H9 (cell line): Measurements from ENCODE around the gene RNF213. TPM values are rescaled to one million over a fixed set of nuclear protein-coding genes. Genes with fewer than 3 reads are reported as not detected.

Experiments
- DNase-seq: peaks from one replicate; pipeline ENCODE4 v3.0.0-alpha.2; 2017
- H2AFZ ChIP-seq: one replicate; pipeline ENCODE4 v1.6.1; 2013; ENCODE audit warnings: mild to moderate bottlenecking, low read length, control low read depth, moderate library complexity
- H2AK5ac ChIP-seq: 2 replicates; pipeline ENCODE4 v1.6.1; 2013; ENCODE audit warnings: low read length, control low read depth, mixed read lengths; ENCODE audit not compliant: insufficient read length
- H2BK120ac ChIP-seq: one replicate; pipeline ENCODE4 v1.6.1; 2013; ENCODE audit warnings: low read depth, mild to moderate bottlenecking, low read length, control low read depth, inconsistent platforms; ENCODE audit not compliant: poor library complexity, severe bottlenecking
- H2BK12ac ChIP-seq: 2 replicates; pipeline ENCODE4 v1.6.1; 2013; ENCODE audit warnings: low read length, control low read depth, mixed read lengths, low read depth; ENCODE audit not compliant: insufficient read length
- H2BK15ac ChIP-seq: 2 replicates; pipeline ENCODE4 v1.6.1; 2013; ENCODE audit warnings: low read depth, low read length, control low read depth
- H2BK20ac ChIP-seq: one replicate; pipeline ENCODE4 v1.6.1; 2013; ENCODE audit warnings: low read depth, mild to moderate bottlenecking, low read length, control low read depth, inconsistent platforms; ENCODE audit not compliant: poor library complexity, severe bottlenecking
- H2BK5ac ChIP-seq: 2 replicates; pipeline ENCODE4 v1.6.1; 2013; ENCODE audit warnings: low read length, control low read depth, mixed read lengths; ENCODE audit not compliant: insufficient read length
- H3K14ac ChIP-seq: 2 replicates; pipeline ENCODE4 v1.6.1; 2013; ENCODE audit warnings: low read length, control low read depth; ENCODE audit not compliant: insufficient read depth
- H3K18ac ChIP-seq: 2 replicates; pipeline ENCODE4 v1.6.1; 2013; ENCODE audit warnings: low read depth, mild to moderate bottlenecking, mixed read lengths, low read length, control low read depth; ENCODE audit not compliant: insufficient read length
- H3K23ac ChIP-seq: 2 replicates; pipeline ENCODE4 v1.6.1; 2013; ENCODE audit warnings: low read length, control low read depth, mixed read lengths, low read depth; ENCODE audit not compliant: insufficient read length
- H3K23me2 ChIP-seq: 2 replicates; pipeline ENCODE4 v1.6.1; 2013; ENCODE audit warnings: low read depth, mild to moderate bottlenecking, mixed read lengths, low read length, control low read depth; ENCODE audit not compliant: insufficient read length, poor library complexity, severe bottlenecking
- H3K27ac ChIP-seq: 2 replicates; pipeline ENCODE4 v1.5.1; 2013; ENCODE audit warnings: low read length, control low read depth, mixed read lengths, low read depth; ENCODE audit not compliant: insufficient read length
- H3K27me3 ChIP-seq: 2 replicates; pipeline ENCODE4 v1.6.1; 2013; ENCODE audit warnings: low read length, control low read depth, inconsistent platforms; ENCODE audit not compliant: insufficient read depth
- H3K4ac ChIP-seq: 2 replicates; pipeline ENCODE4 v1.6.1; 2013; ENCODE audit warnings: low read depth, mild to moderate bottlenecking, control low read depth, inconsistent platforms, low read length, moderate library complexity
- H3K4me1 ChIP-seq: 2 replicates; pipeline ENCODE4 v1.6.1; 2013; ENCODE audit warnings: low read length, control low read depth, inconsistent platforms; ENCODE audit not compliant: insufficient read depth
- H3K4me2 ChIP-seq: 2 replicates; pipeline ENCODE4 v1.6.1; 2013; ENCODE audit warnings: low read length, control low read depth, mixed read lengths; ENCODE audit not compliant: insufficient read length, insufficient read depth
- H3K56ac ChIP-seq: 2 replicates; pipeline ENCODE4 v1.6.1; 2013; ENCODE audit warnings: low read depth, mild to moderate bottlenecking, mixed read lengths, low read length, control low read depth; ENCODE audit not compliant: insufficient read length
- H3K79me1 ChIP-seq: 2 replicates; pipeline ENCODE4 v1.6.1; 2013; ENCODE audit warnings: low read depth, mild to moderate bottlenecking, moderate library complexity, low read length, control low read depth, inconsistent platforms; ENCODE audit not compliant: insufficient read depth, poor library complexity, severe bottlenecking
- H3K79me2 ChIP-seq: 2 replicates; pipeline ENCODE4 v1.6.1; 2013; ENCODE audit warnings: low read length, control low read depth, inconsistent platforms; ENCODE audit not compliant: insufficient read depth
- H3K9ac ChIP-seq: 2 replicates; pipeline ENCODE4 v1.6.1; 2013; ENCODE audit warnings: low read length, control low read depth, mixed read lengths; ENCODE audit not compliant: insufficient read length; ENCODE audit errors: extremely low read depth
- H3K9me3 ChIP-seq: one replicate; pipeline ENCODE4 v1.6.1; 2013; ENCODE audit warnings: low read depth, low read length, inconsistent platforms; ENCODE audit not compliant: control insufficient read depth
- H3T11ph ChIP-seq: one replicate; pipeline ENCODE4 v1.6.1; 2013; ENCODE audit warnings: mild to moderate bottlenecking, low read length, control low read depth, inconsistent platforms
- H4K20me1 ChIP-seq: one replicate; pipeline ENCODE4 v1.6.1; 2013; ENCODE audit not compliant: control insufficient read depth, insufficient read length, insufficient read depth
- H4K5ac ChIP-seq: 2 replicates; pipeline ENCODE4 v1.6.1; 2013; ENCODE audit warnings: low read depth, mild to moderate bottlenecking, mixed read lengths, low read length, control low read depth; ENCODE audit not compliant: insufficient read length
- H4K8ac ChIP-seq: replicated peaks from 2 replicates; pipeline ENCODE4 v1.6.1; 2013; ENCODE audit warnings: low read length, control low read depth, mixed read lengths, low read depth; ENCODE audit not compliant: insufficient read length
- H4K91ac ChIP-seq: 2 replicates; pipeline ENCODE4 v1.6.1; 2013; ENCODE audit warnings: low read depth, mild to moderate bottlenecking, moderate library complexity, mixed read lengths, low read length, control low read depth; ENCODE audit not compliant: insufficient read length
- H3K27ac Mint-ChIP-seq, 3 experiments: 2 replicates in 2 of 3; 3 replicates in 1 of 3; pipeline ENCODE4 v1.8.0; 2020 to 2021; ENCODE audit warnings: mixed read lengths in 3 of 3, mild to moderate bottlenecking in 1 of 3, moderate library complexity in 1 of 3
- H3K27me3 Mint-ChIP-seq: 2 replicates; pipeline ENCODE4 v1.8.0; 2021; ENCODE audit warnings: low read depth, mild to moderate bottlenecking, moderate library complexity, mixed read lengths
- H3K36me3 Mint-ChIP-seq, 3 experiments: 2 replicates in 2 of 3; 3 replicates in 1 of 3; pipeline ENCODE4 v1.8.0; 2020 to 2021; ENCODE audit warnings: low read depth in 3 of 3, mixed read lengths in 3 of 3; ENCODE audit not compliant: insufficient read depth in 1 of 3
- H3K4me1 Mint-ChIP-seq, 2 experiments: 2 replicates each; pipeline ENCODE4 v1.8.0; 2020; ENCODE audit warnings: mixed read lengths in 2 of 2
- H3K4me3 Mint-ChIP-seq, 2 experiments: 2 replicates in 1 of 2; 3 replicates in 1 of 2; pipeline ENCODE4 v1.8.0; 2020 to 2021; ENCODE audit warnings: mild to moderate bottlenecking in 2 of 2, mixed read lengths in 2 of 2, moderate library complexity in 1 of 2
- H3K9me3 Mint-ChIP-seq, 2 experiments: 2 replicates in 1 of 2; 3 replicates in 1 of 2; pipeline ENCODE4 v1.8.0; 2020; ENCODE audit warnings: mild to moderate bottlenecking in 2 of 2, mixed read lengths in 2 of 2, moderate library complexity in 1 of 2
- CTCF ChIP-seq: fragments of 200-600 bp; sonication (generic); conservative IDR thresholded peaks from 3 replicates; pipeline ENCODE4 v1.8.0; 2021; ENCODE audit warnings: antibody characterized with exemption, mild to moderate bottlenecking
- WGBS: extraction: QIAGEN DNeasy Blood & Tissue Kit; methylation state at CpG from one replicate; pipeline ENCODE4 v1.1.7; 2013; ENCODE audit warnings: missing lambda C conversion rate, low lambda C conversion rate, mixed read lengths; ENCODE audit not compliant: insufficient read length; ENCODE audit errors: extremely low coverage; 5-methylcytosine and 5-hydroxymethylcytosine counted together
- total RNA-seq: library from RNA; stranded (reverse); gene quantifications from 2 replicates; pipeline ENCODE4 v1.2.1, GENCODE V29; 2021

The RNF213 gene
- total RNA-seq, 1 experiment from 2014 or later, result 34.3 TPM

- no peak overlapping the region for H3K14ac ChIP-seq
- no peak overlapping the region for H2BK120ac ChIP-seq
- Mint-ChIP-seq H3K4me1 (no peaks in the 10 kb centered on the region), H3K27me3 (no peaks in the 10 kb centered on the region), H3K9me3 (no peaks in the 10 kb centered on the region), H3K36me3 (peaks cover 29 to 76% (median 57%) of the 10 kb centered on the region in 3 experiments), H3K4me3 (no peak overlapping the region), H3K27ac (no peak overlapping the region)
- WGBS, result no CpG with 5 or more reads among the region's 29 CpGs
- H3K4me1 ChIP-seq, result no peaks in the 10 kb centered on the region
- no peak overlapping the region for H3T11ph ChIP-seq
- H4K91ac ChIP-seq, result no peak overlapping the region
- H3K4me2 ChIP-seq, result no peak overlapping the region
- no peaks in the 10 kb centered on the region for H3K79me2 ChIP-seq
- no peak for TF ChIP-seq CTCF
- no peaks in the 10 kb centered on the region for H3K27me3 ChIP-seq
- no peaks in the 10 kb centered on the region for H3K9me3 ChIP-seq
- no peak overlapping the region for H2AFZ ChIP-seq
- no peaks in the 10 kb centered on the region for H3K79me1 ChIP-seq
- H3K4ac ChIP-seq, result no peak overlapping the region
- H3K23me2 ChIP-seq, result no peaks in the 10 kb centered on the region
- DNase-seq, result no peak
- H3K18ac ChIP-seq, result no peak overlapping the region
- no peak overlapping the region for H3K9ac ChIP-seq
- no peak overlapping the region for H2BK12ac ChIP-seq
- H2AK5ac ChIP-seq, result no peak overlapping the region
- no peak overlapping the region for H4K5ac ChIP-seq
- H3K27ac ChIP-seq, result no peak overlapping the region
- H3K56ac ChIP-seq, result no peak overlapping the region
- H2BK20ac ChIP-seq, result no peak overlapping the region
- H2BK5ac ChIP-seq, result no peak overlapping the region
- no peak overlapping the region for H4K8ac ChIP-seq
- no peak overlapping the region for H3K23ac ChIP-seq
- H2BK15ac ChIP-seq, result no peak overlapping the region
- no peaks in the 10 kb centered on the region for H4K20me1 ChIP-seq
These were observed 104.6 kb downstream of the RNF213 start for GRCh38 chr17:80365001-80365965.
